Prostate gland (tissue), 2 donors: ENCODE results near the gene GPX4. TPM values are rescaled to one million over a fixed set of nuclear protein-coding genes. Genes with fewer than 3 reads are reported as not detected.
A peak's percentile ranks its signal among the peaks of the same experiment; 100 is the strongest.

Source experiments
- DNase-seq: peaks from one replicate; pipeline ENCODE4 v3.0.0-alpha.2; 2019; ENCODE audit warnings: low spot score
- H3K27ac ChIP-seq, 2 donors: fragments of 200-600 bp; sonication (generic); 2 replicates each; pipeline ENCODE4 v1.5.1; 2017 to 2019
- H3K27me3 ChIP-seq: fragments of 200-600 bp; sonication (generic); replicated peaks from 2 replicates; pipeline ENCODE4 v1.5.1; 2019; ENCODE audit not compliant: insufficient read depth
- H3K36me3 ChIP-seq, 2 donors: fragments of 200-600 bp; sonication (generic); 1 replicate in 1 of 2; 2 replicates in 1 of 2; pipeline versions ENCODE4 v1.5.1 to v1.8.1; 2017 to 2019
- H3K4me1 ChIP-seq: fragments of 200-600 bp; sonication (generic); replicated peaks from 2 replicates; pipeline ENCODE4 v1.5.1; 2019
- H3K4me3 ChIP-seq, 2 donors: fragments of 200-600 bp; sonication (generic); 2 replicates each; pipeline ENCODE4 v1.5.1; 2017 to 2019
- H3K9me3 ChIP-seq: fragments of 200-600 bp; sonication (generic); 2 replicates; pipeline ENCODE4 v1.5.1; 2017
- POLR2A ChIP-seq: fragments of 450-650 bp; IDR thresholded peaks from one replicate; pipeline ENCODE4 v1.6.1; 2016; ENCODE audit warnings: antibody characterized with exemption, mild to moderate bottlenecking
- POLR2AphosphoS5 ChIP-seq: sonication (generic); formaldehyde crosslinking; IDR thresholded peaks from one replicate; pipeline ENCODE4 v1.6.1; 2017; ENCODE audit warnings: antibody characterized with exemption
- WGBS: methylation state at CpG from one replicate; pipeline ENCODE4 v1.1.5; 2018; 5-methylcytosine and 5-hydroxymethylcytosine counted together
- intact Hi-C: fragments of 100-400 bp; cut with DNase I; formaldehyde crosslinking; loops from one replicate; pipeline ENCODE4 v1.14.2; 2022
- total RNA-seq, 2 donors: library from RNA; depleted of rRNA; stranded (reverse); fragments of >200 nt; gene quantifications; one replicate each; pipeline ENCODE4 v1.1.0, GENCODE V29; 2016
- TF ChIP-seq, protein P1 (sequence below), 4 experiments: fragments of 200-600 bp in 2 of 4; fragments of 450-650 bp in 2 of 4; sonication (generic) in 2 of 4; IDR thresholded peaks; 1 replicate in 3 of 4; 2 replicates in 1 of 4; pipeline ENCODE4 v1.5.1; 2016 to 2019; ENCODE audit warnings: antibody characterized with exemption in 4 of 4, mild to moderate bottlenecking in 2 of 4, moderate library complexity in 2 of 4

GPX4 gene
- total RNA-seq, 2 donors from 2014 or later: 577 to 627 TPM

- Histone ChIP-seq H3K27me3 (no peaks in the 10 kb centered on the region), H3K36me3 (no peaks in the 10 kb centered on the region)
Measured at GRCh38 chr19:1147934-1148549, 44.2 kb downstream of the GPX4 start.

DNA sequence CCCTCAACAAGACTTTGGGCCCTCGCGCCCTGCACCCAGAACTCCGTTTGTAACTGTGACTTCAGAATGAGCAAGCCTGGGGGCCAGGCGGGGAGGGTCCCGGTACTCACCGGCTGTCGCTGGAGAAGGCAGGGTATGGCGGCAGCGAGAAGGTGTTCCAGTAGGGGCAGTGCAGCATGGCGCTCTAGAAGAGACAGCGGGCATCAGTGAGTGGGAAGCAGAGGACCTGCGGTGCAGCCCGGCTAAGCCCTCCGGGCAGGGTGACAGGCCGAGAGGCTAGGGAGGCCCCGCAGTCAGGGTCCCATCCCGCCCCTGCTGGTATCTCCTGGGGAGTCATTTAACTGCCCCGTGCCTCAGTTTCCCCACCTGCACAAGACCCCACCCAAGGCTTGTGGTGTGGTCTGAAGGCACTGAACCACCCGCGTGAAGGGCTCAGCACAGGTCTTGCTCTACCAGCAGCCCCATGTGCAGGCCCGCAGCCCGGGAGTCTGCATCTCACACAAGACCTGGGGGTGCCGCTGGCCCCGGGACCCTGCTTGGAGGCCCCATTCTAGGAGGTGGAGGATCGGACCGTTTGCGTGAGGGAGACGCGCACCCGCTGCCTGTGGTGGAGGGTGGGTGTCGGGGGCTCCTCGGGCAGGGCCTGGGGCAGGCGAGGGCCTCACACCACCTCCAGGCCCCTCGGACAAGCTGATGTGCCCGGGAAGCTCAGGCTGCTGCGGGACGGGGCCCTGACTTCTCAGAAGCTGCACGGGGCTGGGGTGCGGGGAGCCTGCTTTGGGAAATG lies 45.7 kb downstream of the GPX4 start:
- no peak for DNase-seq
- Histone ChIP-seq H3K27ac (no peak overlapping the region), H3K9me3 (no peaks in the 10 kb centered on the region), H3K27me3 (no peaks in the 10 kb centered on the region), H3K4me3 (no peak overlapping the region), H3K36me3 (no peaks in the 10 kb centered on the region), H3K4me1 (no peaks in the 10 kb centered on the region)
- TF ChIP-seq POLR2AphosphoS5 (no peak), POLR2A (no peak)
- intact Hi-C loops: no loop called here
- WGBS: 94% methylated on average over 36 of the region's 39 CpGs

More at GRCh38 chr19:1147934-1148549, 44.2 kb downstream of the GPX4 start:
- Histone ChIP-seq H3K27ac (no peak overlapping the region), H3K9me3 (no peaks in the 10 kb centered on the region), H3K4me1 (no peaks in the 10 kb centered on the region), H3K4me3 (no peak overlapping the region)
- 84% methylated on average over 14 of the region's 15 CpGs for WGBS
- DNase-seq: no peak
- TF ChIP-seq, protein P1, sequence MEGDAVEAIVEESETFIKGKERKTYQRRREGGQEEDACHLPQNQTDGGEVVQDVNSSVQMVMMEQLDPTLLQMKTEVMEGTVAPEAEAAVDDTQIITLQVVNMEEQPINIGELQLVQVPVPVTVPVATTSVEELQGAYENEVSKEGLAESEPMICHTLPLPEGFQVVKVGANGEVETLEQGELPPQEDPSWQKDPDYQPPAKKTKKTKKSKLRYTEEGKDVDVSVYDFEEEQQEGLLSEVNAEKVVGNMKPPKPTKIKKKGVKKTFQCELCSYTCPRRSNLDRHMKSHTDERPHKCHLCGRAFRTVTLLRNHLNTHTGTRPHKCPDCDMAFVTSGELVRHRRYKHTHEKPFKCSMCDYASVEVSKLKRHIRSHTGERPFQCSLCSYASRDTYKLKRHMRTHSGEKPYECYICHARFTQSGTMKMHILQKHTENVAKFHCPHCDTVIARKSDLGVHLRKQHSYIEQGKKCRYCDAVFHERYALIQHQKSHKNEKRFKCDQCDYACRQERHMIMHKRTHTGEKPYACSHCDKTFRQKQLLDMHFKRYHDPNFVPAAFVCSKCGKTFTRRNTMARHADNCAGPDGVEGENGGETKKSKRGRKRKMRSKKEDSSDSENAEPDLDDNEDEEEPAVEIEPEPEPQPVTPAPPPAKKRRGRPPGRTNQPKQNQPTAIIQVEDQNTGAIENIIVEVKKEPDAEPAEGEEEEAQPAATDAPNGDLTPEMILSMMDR (IDR thresholded peaks at IDR 0.05): no peak
- TF ChIP-seq POLR2A: no peak
- no peak for TF ChIP-seq POLR2AphosphoS5
- intact Hi-C loops: no loop called here

DNA sequence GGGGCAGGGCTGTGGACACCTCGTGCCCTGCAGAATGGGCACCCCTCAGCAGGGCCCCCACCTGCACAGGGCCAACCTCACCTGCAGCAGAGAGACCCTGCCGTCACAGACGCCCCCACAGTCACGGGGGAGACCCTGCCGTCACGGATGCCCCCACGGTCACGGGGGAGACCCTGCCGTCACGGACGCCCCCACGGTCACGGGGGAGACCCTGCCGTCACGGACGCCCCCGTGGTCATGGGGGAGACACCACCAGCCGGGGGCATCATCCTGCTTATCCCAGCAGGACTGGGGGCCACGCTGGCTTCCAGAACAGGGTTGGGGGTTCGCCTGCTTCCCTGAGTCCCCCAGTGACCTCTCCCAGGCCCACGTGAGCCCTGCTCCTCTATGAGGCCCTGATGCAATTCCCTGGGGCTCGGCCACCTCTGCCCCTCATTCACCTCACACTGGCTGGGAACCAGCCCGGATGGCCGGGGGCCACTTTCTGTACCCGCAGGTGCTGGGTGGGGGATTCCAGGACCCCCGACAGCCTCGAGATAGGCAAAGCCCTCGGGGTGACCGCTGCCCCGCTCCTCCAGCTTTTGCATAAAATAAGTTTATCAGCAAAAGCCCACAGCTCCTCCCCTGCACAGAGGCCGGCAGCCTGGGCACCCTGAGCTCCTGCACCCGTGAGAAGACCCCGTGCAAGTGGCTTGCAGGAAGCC lies 46.7 kb downstream of the GPX4 start:
- peaks cover 3% of the 10 kb centered on the region for H3K4me1 ChIP-seq
- H3K27me3 ChIP-seq: no peaks in the 10 kb centered on the region
- H3K9me3 ChIP-seq: no peaks in the 10 kb centered on the region
- H3K36me3 ChIP-seq: no peaks in the 10 kb centered on the region
- H3K27ac ChIP-seq: no peak overlapping the region
- DNase-seq: no peak
- H3K4me3 ChIP-seq: no peak overlapping the region
- 92% methylated on average over 29 of the region's 33 CpGs for WGBS
- intact Hi-C loops: no loop called here
- TF ChIP-seq POLR2A: no peak
- TF ChIP-seq, protein P1 (IDR thresholded peaks at IDR 0.05): no peak
- no peak for TF ChIP-seq POLR2AphosphoS5

- Histone ChIP-seq H3K36me3 (no peaks in the 10 kb centered on the region), H3K9me3 (no peaks in the 10 kb centered on the region), H3K4me1 (peaks cover 9% of the 10 kb centered on the region), H3K27me3 (no peaks in the 10 kb centered on the region), H3K27ac (peak overlapping the region in 1 of 2 donors; percentile 18), H3K4me3 (no peak overlapping the region)
- no peak for TF ChIP-seq POLR2A
- TF ChIP-seq, protein P1 (IDR thresholded peaks at IDR 0.05): no peak
- peak; percentile 16 for TF ChIP-seq POLR2AphosphoS5
- intact Hi-C loops: no loop called here
- WGBS: 93% methylated on average over 12 of the region's 12 CpGs
- DNase-seq: no peak
Measured at GRCh38 chr19:1151037-1151724, 47.4 kb downstream of the GPX4 start.
